Measurements from ENCODE around the gene PPP1R12B.
"Not testable (repeated sequence)": the region's sequence is repeated elsewhere in the genome, so short reads cannot be mapped to it uniquely, and the experiment has no call there.

The PPP1R12B gene

DNA sequence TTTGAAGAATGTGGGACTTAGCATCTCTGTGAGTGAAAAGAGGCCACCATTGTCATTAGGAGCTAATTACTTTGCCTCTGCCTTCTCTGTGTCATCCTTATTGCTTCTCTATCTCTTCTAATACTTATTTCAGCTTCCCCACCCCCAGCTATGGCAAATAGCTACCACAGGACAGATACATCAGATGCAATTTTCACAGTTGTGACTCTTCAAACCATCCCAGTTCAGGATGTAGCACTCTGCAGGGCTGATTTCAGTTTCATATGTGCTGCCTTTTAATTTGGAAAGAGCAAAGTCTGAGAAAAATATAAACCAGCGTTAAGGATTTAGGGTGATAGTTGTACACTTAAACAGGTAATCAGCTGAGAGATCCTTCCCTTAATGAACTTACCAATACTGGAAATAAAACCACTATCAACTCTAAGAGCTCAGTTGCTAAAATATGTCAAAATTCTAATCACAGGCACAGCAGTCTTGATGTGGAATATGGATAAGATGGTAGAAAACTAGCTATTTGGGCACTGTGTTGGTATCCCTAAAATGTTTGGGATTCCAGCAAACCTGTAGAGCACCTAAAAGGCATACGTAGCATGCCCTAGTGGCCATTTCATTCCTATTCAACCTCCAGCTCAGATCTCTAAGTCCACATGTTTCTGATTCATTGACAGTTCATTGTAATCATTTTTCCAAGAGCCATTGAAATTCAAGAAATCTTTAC lies 213.4 kb downstream of the PPP1R12B start:
- DNase-seq (ENCODE audit: low read depth) = no peak

GRCh38 chr1:202562444-202563060 lies 214.1 kb downstream of the PPP1R12B start:
- DNase-seq (ENCODE audit: low read depth) = no peak

GRCh38 chr1:202563818-202564217 lies 215.3 kb downstream of the PPP1R12B start:
- DNase-seq (ENCODE audit: low read depth) = no peak

DNA sequence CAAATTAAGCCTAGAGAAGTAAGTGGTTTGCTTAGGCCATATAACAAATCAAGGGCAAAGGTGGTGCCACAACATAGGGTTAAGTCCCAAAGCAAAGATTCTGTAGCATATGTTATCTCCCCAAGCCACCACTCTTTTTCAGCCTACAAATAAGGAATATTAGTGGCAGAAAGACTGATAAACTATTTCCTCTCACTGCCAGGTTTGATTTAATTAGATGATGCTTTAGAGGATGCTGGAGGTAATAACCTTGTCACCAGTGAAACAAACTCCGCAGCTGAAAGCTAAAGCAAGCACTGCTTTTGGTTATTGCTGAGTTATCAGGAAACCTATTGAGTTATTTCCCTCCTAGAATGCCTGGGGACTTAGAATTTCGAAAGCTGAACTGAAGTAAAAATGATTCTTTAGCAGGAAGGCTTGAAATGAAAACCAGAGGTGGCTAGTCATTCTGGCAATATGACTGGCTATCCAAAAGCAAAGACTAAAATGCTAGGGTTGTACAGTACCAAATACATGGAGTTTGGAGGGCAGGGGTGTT lies 216.5 kb downstream of the PPP1R12B start:
- no peak for DNase-seq (ENCODE audit: low read depth)

GRCh38 chr1:202565890-202566602 lies 217.5 kb downstream of the PPP1R12B start:
- DNase-seq (ENCODE audit: low read depth) = no peak

DNA sequence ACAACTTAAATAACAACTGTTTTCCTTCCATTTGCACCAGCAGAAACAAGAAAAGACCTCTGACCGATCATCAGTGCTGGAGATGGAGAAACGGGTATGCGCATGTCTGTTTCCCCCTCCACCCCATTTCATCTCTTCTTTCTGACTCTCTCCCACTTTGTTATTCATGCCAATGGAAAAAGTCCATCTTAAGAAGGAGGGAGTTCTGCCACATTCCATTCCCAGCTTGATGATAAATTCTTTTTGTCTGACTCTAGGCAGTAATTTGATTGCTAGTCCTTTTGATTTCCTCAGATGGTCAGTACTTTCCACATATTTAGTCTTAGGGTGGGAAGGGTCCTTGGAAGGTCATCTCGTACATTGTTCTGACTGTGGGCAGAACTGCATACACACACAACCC lies 219.2 kb downstream of the PPP1R12B start:
- no peak for DNase-seq (ENCODE audit: low read depth)

GRCh38 chr1:202568410-202568809 lies 219.9 kb downstream of the PPP1R12B start:
- DNase-seq (ENCODE audit: low read depth) = no peak

DNA sequence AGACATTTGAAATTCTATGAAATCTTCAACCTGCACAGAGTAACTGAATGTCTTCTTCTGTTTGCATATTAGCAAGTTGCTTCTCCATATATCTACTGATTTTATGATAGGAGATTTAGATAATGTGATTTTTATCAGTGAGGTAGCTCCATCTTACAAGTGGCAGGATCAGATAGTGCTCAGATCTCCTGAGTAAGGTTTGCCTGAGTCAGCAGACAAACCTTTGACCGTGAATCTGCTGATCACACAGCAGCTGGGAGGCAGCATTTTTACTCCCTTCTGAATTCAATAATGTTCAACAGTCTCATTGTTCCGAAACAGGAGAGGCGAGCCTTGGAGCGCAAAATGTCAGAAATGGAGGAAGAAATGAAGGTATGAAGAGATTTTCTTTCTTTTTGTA lies 220.3 kb downstream of the PPP1R12B start:
- no peak for DNase-seq (ENCODE audit: low read depth)

DNA sequence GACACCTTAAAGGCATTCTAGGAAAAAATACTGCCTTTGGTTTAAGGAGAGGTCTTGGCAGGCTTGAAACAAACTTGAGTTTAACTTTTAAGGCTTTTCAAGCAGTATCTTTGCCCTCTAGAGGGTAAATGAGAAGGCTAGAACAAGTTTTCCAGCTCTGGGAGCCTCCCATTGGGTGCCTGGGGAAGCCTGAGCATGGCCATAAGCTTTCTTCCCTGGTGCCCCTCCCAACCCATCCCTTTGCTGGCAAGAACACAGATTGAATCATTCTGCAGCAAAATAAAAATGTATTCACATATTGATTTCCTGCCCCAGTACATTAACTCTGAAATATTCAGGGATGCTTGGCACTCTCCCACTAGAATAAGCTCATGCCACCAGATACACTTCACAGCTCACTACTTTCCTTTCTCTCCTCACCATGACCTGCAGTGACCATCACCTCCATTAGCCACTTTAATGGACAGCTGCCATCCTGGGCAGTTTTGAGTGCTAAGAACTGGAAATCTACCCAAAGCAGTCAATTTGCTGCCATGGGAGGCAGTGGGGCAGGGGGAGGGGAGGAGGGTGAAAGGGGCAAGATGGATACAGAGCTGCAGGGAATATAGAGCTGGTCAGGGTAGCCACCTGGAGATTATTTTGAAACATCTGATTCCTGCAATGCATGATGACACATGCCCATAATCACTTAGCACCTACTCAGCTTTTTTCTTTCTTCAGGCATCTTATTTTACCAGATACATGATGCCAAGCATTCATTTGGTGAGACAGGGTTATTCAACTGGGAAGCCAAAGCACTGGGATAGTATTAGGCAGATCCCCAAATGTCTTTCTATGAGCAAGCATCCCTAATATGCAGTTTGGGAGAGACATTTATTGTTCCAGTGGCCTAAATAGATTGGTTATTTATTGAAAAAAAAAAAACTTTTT lies 221.2 kb downstream of the PPP1R12B start:
- DNase-seq (ENCODE audit: low read depth) = no peak

DNA sequence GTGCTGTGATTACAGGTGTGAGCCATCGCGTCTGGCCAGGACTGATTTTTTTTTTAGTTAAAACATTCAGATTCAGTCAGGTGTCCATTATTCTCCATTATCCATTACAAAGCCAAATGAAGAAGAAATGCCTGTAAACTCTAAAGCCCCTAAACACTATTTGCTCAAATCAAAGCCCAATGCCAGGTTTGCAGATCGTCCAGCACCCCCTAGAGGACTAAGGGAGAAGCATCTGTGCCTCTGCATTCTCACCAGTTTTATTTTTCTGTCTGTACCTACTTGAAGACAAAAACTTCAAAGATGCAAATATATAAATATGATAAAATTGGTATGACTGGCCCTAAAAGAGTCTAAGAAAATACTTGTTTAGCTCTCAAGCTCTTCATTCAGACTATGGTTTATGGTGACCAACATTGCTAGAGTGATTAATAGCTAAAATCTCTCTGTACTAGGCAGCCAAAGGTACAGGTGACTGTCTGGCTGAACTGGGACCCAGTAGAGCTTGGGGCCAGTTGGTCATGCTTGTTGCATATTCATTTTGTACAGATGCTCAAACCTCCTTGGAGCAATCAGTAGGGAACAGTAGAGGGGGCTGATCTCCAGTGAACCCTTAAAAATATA lies 223.3 kb downstream of the PPP1R12B start:
- no peak for DNase-seq (ENCODE audit: low read depth)

DNA sequence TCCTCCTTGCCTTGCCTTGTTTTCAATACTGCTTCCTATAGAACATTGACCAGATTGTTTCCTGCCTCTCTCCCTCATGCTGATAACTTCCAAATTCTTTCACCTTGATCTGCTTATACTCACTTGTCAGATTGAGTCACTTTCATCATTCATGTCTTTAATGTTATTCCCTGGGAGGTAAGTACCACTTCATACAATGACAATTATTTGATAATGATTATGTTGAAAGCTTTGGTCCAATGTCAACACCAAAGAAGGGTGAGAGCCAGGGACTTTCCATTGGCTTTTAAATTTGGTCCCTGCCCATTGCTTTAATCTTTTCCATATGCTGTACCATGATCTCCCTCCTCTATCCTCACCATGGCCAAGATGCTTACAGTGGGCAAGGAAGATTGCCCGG lies 224.4 kb downstream of the PPP1R12B start:
- DNase-seq (ENCODE audit: low read depth) = no peak

DNA sequence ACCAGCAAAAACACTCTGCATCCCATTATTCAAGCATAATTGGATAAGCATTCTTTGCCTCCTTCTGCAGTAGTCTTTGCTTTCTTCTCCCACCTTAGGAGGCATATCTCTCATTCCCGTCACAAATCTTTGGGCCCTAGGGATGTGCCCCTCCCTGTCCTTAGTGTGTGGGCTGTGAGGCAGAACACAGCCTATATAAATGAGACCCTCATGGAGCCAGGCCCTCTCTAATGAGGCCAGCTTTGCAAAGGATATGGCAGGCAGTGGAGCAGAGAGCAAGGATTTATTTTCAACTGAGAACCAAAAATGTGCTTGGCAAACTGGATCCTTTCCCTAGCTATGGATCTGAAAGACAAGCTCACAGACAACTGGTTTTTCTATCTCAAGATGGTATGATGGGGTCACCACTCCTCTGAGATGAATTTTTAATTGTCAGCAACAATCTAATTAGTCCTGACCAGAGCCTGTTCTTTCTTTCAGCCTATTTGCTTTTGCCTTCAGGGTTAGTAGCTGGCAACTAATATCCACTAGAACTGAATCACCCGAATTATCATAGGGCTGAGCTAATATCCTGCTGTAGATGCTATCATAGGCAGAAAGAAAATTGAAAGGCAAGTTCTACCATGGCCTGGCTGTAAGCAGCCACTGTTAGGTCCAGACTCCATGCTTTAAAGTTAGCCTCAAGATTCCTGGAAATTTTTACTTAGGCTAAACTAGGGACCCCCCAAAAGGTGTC lies 227.6 kb downstream of the PPP1R12B start:
- no peak for DNase-seq (ENCODE audit: low read depth)

GRCh38 chr1:202576816-202577215 lies 228.3 kb downstream of the PPP1R12B start:
- DNase-seq (ENCODE audit: low read depth) = no peak

DNA sequence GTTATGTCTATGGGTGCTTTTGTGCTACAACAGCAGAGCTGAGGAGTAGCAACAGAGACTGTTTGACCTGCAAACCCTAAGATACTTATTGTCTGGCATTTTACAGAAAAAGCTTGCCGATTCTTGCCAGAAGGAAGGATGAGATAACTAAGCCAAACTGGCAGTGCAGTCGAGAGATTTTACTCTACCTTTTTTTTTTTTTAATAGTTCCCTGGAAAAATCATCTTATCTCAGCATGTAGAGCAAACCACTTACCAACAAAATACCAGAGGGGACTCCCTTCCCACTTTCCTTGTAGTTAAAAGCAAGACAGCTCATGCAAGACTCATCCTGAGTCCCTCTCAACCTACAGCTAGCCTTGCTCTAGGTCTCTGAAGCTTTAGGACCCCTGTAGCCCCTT lies 228.9 kb downstream of the PPP1R12B start:
- no peak for DNase-seq (ENCODE audit: low read depth)

DNA sequence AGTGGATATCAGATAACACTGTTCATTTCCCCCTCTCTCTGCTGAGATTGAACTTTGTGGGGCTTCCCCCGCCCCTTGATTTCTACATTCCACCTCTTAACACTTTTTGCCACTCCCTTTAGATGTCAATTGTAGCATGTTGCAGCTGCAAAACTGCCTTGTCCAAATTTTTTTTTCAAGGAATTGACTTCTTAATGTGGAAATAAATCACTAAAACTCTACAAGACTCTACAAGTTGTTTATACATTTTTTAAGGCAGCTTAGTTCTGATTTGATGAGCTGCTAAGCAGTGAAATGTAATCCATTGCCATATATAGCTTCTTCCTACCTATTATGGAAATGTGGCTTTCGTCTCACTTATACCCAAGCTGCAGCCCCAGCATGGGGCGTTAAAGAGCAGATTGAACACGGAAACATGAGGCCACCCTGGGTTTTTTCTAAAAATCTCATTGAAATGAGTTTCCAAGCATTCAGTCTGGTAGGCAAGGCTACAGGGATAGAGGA lies 229.6 kb downstream of the PPP1R12B start:
- no peak for DNase-seq (ENCODE audit: low read depth)

- DNase-seq (ENCODE audit: low read depth) = no peak
Observed at GRCh38 chr1:202578565-202578964, 230.1 kb downstream of the PPP1R12B start.

DNA sequence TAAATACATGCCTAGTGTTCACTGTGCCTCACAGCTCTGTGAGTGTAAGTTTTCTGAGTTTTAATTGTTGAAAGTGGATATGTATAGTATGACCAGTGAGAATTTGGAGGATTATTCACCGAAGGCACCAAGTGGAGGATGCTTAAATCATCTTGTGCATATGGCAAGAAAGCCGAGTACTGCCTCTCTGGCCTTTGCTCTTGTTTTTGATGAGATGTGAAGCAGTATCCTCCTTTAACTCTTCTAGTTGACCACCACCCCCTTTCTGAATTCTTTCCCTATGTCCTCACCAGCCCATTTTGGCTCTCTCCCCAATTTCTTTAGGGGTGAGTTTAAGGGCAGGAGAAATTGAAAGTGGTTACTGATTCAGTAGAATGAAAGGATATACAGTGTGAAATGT lies 231.3 kb downstream of the PPP1R12B start:
- DNase-seq (ENCODE audit: low read depth) = no peak

DNA sequence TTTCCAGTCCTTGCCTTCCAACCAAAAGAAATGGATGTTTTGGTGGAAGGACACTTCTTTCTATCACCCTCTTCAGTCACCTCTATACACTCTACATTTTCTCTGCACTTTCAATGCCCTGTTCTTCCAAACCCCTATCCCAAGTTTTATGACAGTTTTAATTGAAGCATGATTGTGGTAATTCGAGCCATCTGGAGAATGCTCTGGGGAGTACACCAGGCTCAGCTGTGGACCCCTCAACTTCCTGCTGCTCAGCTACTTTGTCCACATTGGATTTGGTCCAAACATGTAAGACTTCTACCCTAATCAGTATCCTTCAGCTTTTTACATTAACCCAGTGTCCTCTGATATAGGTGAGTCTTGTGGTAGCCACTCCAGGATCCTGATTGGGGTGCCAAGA lies 232.1 kb downstream of the PPP1R12B start:
- no peak for DNase-seq (ENCODE audit: low read depth)

- DNase-seq (ENCODE audit: low read depth) = not testable (repeated sequence)
Observed at GRCh38 chr1:202582350-202582749, 233.9 kb downstream of the PPP1R12B start.
